Body of pancreas (tissue), 4 donors: ENCODE data around the gene UBA3.

Experiments
- POLR2A ChIP-seq, 3 donors: fragments of 450-650 bp; IDR thresholded peaks; one replicate each; pipeline ENCODE4 v1.6.1; 2016; ENCODE audit warnings: antibody characterized with exemption in 3 of 3, mild to moderate bottlenecking in 2 of 3
- TF ChIP-seq, protein P1 (sequence below), 7 experiments: fragments of 450-650 bp in 4 of 7; fragments of 200-600 bp in 3 of 7; sonication (generic) in 3 of 7; IDR thresholded peaks; one replicate each; pipeline ENCODE4 v1.5.1; 2016 to 2019; ENCODE audit warnings: antibody characterized with exemption in 7 of 7

DNA sequence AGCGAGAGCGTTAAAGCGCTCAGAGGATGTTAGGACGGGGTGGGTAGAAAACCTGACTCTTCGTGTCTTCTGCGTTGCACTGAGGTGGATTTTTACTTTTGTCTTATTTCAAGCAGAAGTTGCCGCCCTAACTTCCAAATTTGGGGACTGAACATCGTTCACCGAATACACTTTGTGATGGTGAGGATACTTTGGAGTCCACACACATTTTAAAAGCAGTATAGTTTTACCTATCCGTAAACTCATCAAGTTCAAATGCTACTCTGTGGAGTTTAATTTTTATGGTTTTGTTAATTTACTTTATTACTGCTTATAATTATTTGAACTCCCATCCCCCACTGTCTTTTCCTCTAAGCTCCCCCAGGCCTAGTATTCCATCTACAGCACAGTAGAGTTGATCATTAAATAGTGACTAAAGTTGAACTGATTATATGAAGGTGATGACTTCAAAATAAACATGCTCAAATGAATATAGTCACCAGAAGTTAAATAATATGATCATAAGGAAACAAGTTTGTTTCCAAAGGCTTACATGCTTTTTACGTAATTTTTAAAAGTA, 66.1 kb downstream of the UBA3 start:
- TF ChIP-seq POLR2A (IDR thresholded peaks at IDR 0.05) = no peak
- TF ChIP-seq, protein P1, sequence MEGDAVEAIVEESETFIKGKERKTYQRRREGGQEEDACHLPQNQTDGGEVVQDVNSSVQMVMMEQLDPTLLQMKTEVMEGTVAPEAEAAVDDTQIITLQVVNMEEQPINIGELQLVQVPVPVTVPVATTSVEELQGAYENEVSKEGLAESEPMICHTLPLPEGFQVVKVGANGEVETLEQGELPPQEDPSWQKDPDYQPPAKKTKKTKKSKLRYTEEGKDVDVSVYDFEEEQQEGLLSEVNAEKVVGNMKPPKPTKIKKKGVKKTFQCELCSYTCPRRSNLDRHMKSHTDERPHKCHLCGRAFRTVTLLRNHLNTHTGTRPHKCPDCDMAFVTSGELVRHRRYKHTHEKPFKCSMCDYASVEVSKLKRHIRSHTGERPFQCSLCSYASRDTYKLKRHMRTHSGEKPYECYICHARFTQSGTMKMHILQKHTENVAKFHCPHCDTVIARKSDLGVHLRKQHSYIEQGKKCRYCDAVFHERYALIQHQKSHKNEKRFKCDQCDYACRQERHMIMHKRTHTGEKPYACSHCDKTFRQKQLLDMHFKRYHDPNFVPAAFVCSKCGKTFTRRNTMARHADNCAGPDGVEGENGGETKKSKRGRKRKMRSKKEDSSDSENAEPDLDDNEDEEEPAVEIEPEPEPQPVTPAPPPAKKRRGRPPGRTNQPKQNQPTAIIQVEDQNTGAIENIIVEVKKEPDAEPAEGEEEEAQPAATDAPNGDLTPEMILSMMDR (IDR thresholded peaks at IDR 0.05) = no peak
